LNCAP (cell line): Measurements from ENCODE around the gene ADCY9.

Source experiments
- CTCF ChIP-seq: fragments of 450-650 bp; IDR thresholded peaks from 2 replicates; pipeline ENCODE4 v1.5.1; 2017; ENCODE audit warnings: mild to moderate bottlenecking

Gene ADCY9

DNA sequence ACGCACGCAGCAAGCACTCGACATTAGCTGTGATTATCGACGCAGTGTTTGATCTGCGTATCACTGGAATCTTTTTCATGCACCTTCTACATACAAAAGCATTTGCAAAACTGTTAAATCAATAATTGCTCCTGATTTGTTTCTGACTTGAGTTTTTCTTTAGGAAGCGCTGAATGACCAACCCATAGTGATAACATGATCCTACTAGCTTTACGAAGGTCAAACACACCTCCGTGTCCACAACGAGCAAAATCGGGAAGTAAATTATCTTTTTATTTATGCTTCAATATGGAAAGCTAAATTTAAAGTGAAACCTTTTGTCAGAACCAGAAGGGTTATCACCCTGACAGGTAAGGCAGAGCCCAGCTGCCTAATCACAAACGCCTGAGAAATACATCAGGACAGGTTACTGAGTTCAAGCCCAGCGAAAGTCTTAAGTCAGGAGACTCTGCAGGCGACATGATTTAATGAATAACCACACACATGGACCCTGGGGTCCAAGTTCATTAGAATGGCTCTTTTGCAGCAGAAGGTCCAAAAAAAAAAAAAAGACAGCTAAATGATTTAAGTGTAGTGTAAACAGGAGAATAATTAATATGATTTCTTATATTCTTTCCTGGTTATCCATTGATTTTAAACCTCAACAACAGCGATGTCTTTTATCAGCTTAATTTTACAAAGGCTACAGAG lies 104.2 kb downstream of the ADCY9 start:
- TF ChIP-seq CTCF, result no peak

- TF ChIP-seq CTCF, result no peak
These were observed 104.9 kb downstream of the ADCY9 start for GRCh38 chr16:4011225-4011939.

DNA sequence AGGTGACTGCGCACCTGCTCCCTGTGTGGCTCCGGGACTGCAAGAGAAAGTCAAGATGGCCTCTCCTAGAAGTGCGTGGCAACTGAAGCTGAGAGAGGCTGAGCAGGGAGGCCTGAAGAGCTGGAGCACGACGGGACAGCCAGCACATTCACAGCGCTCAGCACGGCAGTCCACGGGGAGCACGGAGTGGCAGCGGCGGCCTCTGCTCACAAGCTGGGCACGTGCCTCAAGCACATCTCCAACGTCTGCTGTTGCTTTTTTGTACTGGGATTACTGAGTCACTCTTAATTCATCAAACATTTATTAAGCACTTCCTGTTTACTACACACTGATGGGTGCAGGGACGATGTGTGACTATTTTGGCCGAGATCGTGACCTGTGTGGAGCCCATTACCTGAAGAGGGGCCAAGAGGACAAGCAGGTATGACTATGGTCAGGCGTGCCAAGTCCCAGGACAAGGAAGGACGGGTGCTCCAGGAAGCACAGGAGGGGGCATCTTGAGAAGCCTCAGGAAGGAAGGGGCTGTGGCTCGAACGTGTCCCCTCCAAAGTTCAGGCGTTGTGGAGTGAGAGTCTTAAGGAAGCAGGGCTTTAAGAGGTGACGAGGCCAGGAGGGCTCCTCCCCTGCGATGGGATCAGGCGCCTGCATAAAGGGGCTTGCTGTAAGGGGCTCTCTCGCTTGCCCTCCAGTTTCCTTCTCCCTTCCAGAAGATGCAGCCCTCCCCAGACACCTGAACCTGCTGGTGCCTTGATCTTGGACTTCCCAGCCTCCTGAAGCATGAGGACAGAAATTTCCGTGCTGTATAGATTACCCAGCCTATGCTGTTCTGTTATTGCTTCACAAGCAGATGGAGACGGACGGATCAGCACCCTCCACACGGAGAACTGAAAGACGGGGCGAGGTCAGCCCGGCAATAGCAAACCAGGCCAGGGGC lies 105.8 kb downstream of the ADCY9 start:
- TF ChIP-seq CTCF, result no peak

- TF ChIP-seq CTCF, result no peak
These were observed 107.1 kb downstream of the ADCY9 start for GRCh38 chr16:4009177-4009576.

DNA sequence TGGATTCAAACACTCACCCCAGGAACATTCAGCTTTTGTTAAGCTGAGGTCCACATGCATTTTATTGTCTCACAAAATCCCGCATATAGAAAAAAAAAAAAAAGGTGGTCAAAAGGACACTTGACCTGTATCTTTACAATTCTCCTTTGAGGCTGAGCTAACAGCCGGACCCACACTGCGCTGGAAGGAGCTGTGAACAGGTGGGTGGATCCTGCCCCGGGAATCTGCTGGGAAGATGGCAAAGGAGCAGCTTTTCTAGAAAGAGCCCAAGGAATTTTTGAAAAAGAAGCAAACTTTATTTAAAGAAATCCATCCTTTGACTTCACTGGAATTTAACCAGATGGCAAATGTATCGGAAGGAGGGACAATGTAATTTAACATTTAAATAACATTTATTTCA lies 108.1 kb downstream of the ADCY9 start:
- TF ChIP-seq CTCF, result no peak

DNA sequence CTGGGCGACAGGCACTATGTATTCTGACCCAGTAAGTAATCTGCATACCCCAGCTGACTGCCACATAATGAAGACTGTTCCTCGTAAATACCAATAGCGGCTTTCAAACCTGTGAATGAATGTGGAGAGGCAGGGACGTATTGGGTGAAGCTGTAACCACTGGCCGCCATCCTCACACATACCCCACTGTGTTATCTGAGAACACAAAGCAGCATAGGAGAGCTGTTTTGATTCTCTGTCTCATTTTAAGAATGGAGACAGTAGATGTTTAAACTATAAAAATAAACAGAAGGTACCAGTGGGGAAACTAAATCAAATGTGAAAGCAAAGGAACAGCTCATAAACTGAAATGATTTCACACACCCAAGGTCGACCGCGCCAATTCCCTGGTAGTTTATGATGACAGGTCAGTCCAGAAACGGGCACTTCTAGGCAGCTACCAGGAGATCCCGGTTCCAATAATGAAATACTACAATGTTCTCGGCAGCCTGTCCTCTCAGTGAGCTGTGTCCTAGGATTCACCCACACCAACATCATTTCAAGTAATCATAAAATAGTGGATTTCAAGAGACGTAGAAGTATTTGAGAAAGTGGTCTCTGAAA lies 109.7 kb downstream of the ADCY9 start:
- no peak for TF ChIP-seq CTCF

DNA sequence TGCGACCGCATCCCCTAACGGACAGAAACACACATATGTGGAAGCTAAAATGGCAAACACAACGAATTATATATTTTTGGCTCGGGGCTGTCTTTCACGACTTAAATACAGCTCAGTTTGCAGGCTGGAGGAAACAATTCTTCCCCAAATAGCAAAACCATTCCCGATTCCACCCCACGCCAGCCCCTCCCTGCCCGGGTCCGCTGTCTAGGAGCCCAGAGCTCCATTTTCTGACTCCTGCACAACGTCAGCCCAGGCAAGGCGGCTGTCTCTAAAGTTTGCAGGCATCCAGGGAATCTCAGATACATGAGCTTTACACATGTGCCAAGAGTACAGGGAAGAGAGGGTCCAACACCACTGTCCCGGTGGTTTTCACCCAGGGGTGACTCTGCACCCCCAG lies 110.5 kb downstream of the ADCY9 start:
- TF ChIP-seq CTCF, result no peak
